ENCODE measurements around the gene PEX3.
A peak's percentile ranks its signal among the peaks of the same experiment; 100 is the strongest.

Gene PEX3

DNA sequence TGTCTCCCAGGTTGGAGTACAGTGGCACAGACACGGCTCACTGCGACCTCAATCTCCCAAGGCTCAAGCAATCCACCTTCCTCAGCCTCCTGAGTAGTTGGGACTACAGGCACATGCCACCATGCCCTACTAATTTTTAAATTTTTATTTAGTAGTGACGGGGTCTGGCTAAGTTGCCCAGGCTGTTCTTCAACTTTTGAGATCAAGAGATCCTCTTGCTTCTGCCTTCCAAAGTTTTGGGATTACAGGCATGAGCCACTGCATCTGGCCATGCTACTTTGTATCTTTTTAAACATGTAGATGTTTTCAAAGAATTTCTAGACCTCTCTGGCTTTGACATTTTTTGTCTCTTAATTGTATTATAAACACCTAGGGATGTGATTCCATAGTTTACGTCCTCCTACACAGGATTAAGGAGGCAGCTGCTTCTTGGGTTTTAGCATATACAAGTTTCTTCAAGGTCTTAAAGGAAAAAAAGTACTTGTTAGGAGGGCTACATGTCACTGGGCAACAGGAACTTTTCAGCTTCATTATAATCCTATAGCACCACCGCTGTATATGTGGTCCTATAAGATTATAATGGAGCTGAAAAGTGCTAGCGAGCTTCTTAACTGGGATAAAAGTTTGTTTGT, 1.4 kb upstream of the PEX3 start:
- Histone ChIP-seq H3K27ac (replicated peaks) (peak overlapping the region; percentile 85), H3K4me3 (replicated peaks; ENCODE audit: insufficient read depth, low read length) (peak overlapping the region; percentile 94), H3K27me3 (ENCODE audit: insufficient read depth, poor library complexity, severe bottlenecking) (no peaks in the 10 kb centered on the region)
- TF ChIP-seq POLR2AphosphoS5 (IDR thresholded peaks at IDR 0.05; ENCODE audit: low read depth) (no peak), REST (IDR thresholded peaks at IDR 0.05; ENCODE audit: insufficient replicate concordance, low read depth) (no peak), SPI1 (IDR thresholded peaks at IDR 0.05; ENCODE audit: borderline replicate concordance, low read depth) (no peak), GABPA (IDR thresholded peaks at IDR 0.05; ENCODE audit: low read depth) (no peak), CTCF (IDR thresholded peaks at IDR 0.05; ENCODE audit: insufficient read depth, low read length) (no peak)
- no peak for DNase-seq (ENCODE audit: low read depth in 1 of 2, low spot score in 1 of 2)

- TF ChIP-seq SPI1 (IDR thresholded peaks at IDR 0.05; ENCODE audit: borderline replicate concordance, low read depth) (no peak), GABPA (IDR thresholded peaks at IDR 0.05; ENCODE audit: low read depth) (no peak), CTCF (IDR thresholded peaks at IDR 0.05; ENCODE audit: insufficient read depth, low read length) (no peak), POLR2AphosphoS5 (IDR thresholded peaks at IDR 0.05; ENCODE audit: low read depth) (peak; percentile 50; the same call in 1 of the 2 replicates), REST (IDR thresholded peaks at IDR 0.05; ENCODE audit: insufficient replicate concordance, low read depth) (no peak)
- DNase-seq (ENCODE audit: low read depth in 1 of 2, low spot score in 1 of 2): peak in 1 of 2 experiments; percentile 62
- Histone ChIP-seq H3K4me3 (replicated peaks; ENCODE audit: insufficient read depth, low read length) (peak overlapping the region; percentile 94), H3K27me3 (ENCODE audit: insufficient read depth, poor library complexity, severe bottlenecking) (no peaks in the 10 kb centered on the region), H3K27ac (replicated peaks) (peak overlapping the region; percentile 85)
These were observed 722 bp upstream of the PEX3 start for GRCh38 chr6:143449714-143450452.

DNA sequence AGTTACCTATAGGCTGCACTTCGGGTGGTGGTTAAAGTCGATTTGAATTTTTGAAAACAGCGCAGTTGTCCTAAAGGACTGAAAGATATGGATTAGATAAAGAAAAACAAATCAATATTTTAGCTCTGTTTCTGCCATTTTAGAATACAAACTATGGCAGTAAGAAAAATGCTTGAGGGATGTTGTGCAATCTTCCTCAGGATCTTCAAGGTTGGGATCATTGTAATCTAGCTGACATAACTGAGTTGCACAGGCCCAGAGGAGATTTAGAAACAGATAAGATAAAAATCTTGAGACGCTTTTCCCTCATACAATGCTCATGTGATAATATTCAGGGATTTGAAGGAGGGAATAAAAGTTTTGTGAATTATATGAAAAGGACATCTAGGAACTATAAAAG, 926 bp downstream of the PEX3 start:
- Histone ChIP-seq H3K27me3 (ENCODE audit: insufficient read depth, poor library complexity, severe bottlenecking) (no peaks in the 10 kb centered on the region), H3K4me3 (replicated peaks; ENCODE audit: insufficient read depth, low read length) (peak overlapping the region; percentile 94), H3K27ac (replicated peaks) (peak overlapping the region; percentile 85)
- DNase-seq (ENCODE audit: low read depth in 1 of 2, low spot score in 1 of 2): peak; percentile 25 to 27
- TF ChIP-seq REST (IDR thresholded peaks at IDR 0.05; ENCODE audit: insufficient replicate concordance, low read depth) (no peak), GABPA (IDR thresholded peaks at IDR 0.05; ENCODE audit: low read depth) (no peak), POLR2AphosphoS5 (IDR thresholded peaks at IDR 0.05; ENCODE audit: low read depth) (no peak), CTCF (IDR thresholded peaks at IDR 0.05; ENCODE audit: insufficient read depth, low read length) (no peak), SPI1 (IDR thresholded peaks at IDR 0.05; ENCODE audit: borderline replicate concordance, low read depth) (no peak)

All from HL-60 (cell line).